ENCODE results near the gene SIL1.
"Not testable (repeated sequence)": the region's sequence is repeated elsewhere in the genome, so short reads cannot be mapped to it uniquely, and the experiment has no call there.

The SIL1 gene

DNA sequence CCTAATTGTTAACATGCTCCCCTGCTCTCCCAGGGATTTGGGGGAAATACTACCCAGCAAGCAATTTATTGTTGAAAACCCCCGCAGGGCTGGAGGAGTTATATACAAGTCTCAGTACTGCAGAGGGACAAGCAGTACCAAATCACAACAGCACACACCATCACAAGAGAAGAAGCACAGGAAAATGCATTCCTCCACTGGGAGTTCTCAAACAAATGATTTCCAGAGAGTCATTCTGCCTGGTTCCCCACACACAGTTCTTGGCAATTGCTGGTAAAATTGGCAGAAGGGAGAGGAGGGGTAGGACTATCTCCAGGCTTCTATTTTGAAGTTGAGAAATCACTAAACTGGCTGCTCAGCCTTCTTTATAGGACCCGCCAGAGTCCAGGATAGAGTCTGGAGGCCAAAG is 16.8 kb downstream of the SIL1 start:
- Histone ChIP-seq H3K36me3 (ENCODE audit: control insufficient read depth, insufficient read depth, low read length) (no peaks in the 10 kb centered on the region), H3K27me3 (ENCODE audit: control insufficient read depth, insufficient read depth, low read length) (no peaks in the 10 kb centered on the region), H3K4me1 (ENCODE audit: control insufficient read depth, insufficient read depth, low read length) (peaks cover 24% of the 10 kb centered on the region), H3K9ac (ENCODE audit: low read length) (no peak overlapping the region), H3K9me3 (ENCODE audit: control insufficient read depth, low read length) (no peaks in the 10 kb centered on the region), H3K4me3 (ENCODE audit: low read length) (no peak overlapping the region)

DNA sequence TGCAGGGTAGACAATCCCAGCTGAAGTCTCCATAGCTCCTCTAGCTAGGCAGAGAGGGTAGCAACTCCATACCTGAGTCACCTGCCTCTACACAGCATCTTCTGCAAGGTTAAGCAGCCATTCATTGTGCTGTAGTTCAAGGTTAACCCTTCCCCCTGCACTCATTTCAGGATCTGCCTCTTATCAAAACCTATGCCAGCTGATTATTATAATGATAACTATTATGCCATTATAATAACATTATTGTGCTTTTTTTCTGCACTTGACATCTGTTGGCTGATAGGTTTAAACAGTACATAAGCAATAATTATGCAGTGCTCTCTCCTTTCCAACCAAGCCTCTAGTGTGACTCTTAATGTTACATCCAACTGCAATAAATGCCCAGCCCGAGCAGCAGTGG is 17.3 kb downstream of the SIL1 start:
- Histone ChIP-seq H3K36me3 (ENCODE audit: control insufficient read depth, insufficient read depth, low read length) (no peaks in the 10 kb centered on the region), H3K27me3 (ENCODE audit: control insufficient read depth, insufficient read depth, low read length) (no peaks in the 10 kb centered on the region), H3K9ac (ENCODE audit: low read length) (no peak overlapping the region), H3K9me3 (ENCODE audit: control insufficient read depth, low read length) (no peaks in the 10 kb centered on the region), H3K4me3 (ENCODE audit: low read length) (no peak overlapping the region), H3K4me1 (ENCODE audit: control insufficient read depth, insufficient read depth, low read length) (peaks cover 24% of the 10 kb centered on the region)

DNA sequence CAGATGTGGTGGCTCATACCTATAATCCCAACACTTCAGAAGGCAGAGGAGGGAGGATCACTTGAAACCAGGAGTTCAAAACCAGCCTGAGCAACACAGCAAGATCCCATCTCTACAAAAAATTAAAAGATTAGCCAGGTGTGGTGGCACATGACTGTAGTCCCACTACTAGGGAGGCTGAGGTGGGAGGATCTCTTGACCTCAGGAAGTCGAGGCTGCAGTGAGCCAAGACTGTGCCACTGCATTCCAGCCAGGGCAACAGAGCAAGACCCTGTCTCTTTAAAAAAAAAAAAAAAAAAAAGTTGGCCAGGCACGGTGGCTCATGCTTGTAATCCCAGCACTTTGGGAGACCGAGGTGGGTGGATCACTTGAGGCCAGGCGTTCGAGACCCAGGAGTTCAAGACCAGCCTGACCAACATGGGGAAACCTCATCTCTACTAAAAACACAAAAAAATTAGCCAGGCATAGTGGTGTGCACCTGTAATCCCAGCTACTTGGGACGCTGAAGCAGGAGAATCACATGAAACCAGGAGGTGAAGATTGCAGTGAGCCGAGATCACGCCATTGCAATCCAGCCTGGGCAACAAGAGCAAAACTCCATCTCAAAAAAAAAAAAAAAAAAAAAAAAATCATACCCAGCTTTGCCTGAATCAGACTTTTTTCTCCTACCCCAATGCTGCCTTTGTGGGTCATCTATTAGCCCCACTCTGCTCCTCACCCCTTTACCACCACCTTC is 18.2 kb downstream of the SIL1 start:
- H3K4me1 ChIP-seq (ENCODE audit: control insufficient read depth, insufficient read depth, low read length): peaks cover 24% of the 10 kb centered on the region
- not testable (repeated sequence) for H3K4me3 ChIP-seq (ENCODE audit: low read length); H3K27me3 ChIP-seq (ENCODE audit: control insufficient read depth, insufficient read depth, low read length); H3K36me3 ChIP-seq (ENCODE audit: control insufficient read depth, insufficient read depth, low read length); H3K9me3 ChIP-seq (ENCODE audit: control insufficient read depth, low read length); H3K9ac ChIP-seq (ENCODE audit: low read length)

DNA sequence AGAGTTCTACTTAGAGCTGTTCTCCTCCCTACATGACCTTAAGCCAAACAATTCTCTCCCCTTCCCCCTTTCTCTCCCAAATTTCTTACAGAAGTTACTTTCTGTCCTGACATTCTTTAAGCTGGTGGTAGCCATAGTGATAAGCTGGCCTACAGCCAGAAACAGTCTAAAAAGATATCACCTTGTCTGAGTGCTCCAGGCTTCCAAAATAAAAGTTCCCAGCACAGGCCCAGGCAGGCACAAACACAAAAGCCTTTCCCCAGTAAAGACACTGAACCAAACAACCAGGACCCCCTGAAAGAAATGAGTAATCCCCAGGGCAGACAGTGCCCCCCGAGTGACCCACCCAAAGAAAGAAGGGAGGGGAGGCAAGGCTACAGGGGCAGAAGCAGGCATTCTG is 19.2 kb downstream of the SIL1 start:
- H3K36me3 ChIP-seq (ENCODE audit: control insufficient read depth, insufficient read depth, low read length): no peaks in the 10 kb centered on the region
- H3K4me3 ChIP-seq (ENCODE audit: low read length): no peak overlapping the region
- peak overlapping the region; percentile 11 for H3K9ac ChIP-seq (ENCODE audit: low read length)
- no peaks in the 10 kb centered on the region for H3K9me3 ChIP-seq (ENCODE audit: control insufficient read depth, low read length)
- no peaks in the 10 kb centered on the region for H3K27me3 ChIP-seq (ENCODE audit: control insufficient read depth, insufficient read depth, low read length)
- H3K4me1 ChIP-seq (ENCODE audit: control insufficient read depth, insufficient read depth, low read length): peaks cover 24% of the 10 kb centered on the region

DNA sequence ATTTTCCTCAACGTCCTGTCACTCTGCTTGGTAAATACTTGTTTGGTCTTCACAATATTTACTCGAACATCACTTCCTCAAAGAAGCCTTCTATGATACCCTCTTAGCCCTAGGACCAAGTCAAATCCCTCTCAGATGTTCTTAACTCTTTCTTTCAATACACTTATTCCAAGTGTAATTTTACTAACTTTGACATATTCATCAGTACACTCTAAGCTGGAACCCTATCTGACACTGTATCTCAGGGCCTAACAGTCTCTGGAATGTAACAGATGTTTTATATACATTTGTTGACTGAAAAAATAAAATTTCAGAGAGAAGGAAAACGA is 19.6 kb downstream of the SIL1 start:
- Histone ChIP-seq H3K4me1 (ENCODE audit: control insufficient read depth, insufficient read depth, low read length) (peaks cover 24% of the 10 kb centered on the region), H3K9me3 (ENCODE audit: control insufficient read depth, low read length) (no peaks in the 10 kb centered on the region), H3K4me3 (ENCODE audit: low read length) (no peak overlapping the region), H3K36me3 (ENCODE audit: control insufficient read depth, insufficient read depth, low read length) (no peaks in the 10 kb centered on the region), H3K9ac (ENCODE audit: low read length) (peak overlapping the region; percentile 8), H3K27me3 (ENCODE audit: control insufficient read depth, insufficient read depth, low read length) (no peaks in the 10 kb centered on the region)

DNA sequence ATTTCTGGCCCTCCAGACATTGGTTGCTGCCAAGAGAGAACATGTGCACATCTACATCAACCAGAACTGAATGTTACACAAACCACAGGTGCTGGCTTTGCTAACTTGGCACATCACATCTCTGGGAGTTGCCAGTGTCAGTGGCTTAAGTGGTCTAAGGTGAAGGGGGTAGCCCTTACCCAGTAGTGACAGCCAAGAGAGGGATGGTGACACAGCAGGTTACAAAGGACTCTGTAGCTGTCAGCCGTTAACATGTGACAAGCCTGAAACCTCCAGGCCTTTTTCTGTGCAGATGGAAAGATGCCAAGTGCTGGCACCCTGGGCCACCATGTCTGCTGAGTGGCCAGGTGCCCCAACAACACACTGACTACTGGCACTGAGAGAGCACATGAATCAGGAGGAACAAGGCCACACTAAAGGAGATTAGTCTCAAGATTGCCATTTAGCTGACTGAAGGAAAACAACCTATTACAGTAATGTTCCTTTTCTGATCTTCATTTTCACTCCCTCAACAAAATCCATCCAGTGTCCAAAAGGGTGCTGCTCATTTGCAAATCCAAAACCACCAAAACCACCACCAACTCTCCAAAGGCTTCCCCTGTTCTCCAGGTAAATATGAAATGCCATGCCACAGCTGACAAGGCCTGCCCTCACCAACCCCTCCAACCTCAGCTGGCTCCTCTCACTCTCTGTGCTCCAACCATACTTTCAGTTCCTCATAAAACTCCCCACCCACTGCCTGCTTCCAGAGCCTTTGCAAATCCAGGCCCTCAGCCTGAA is 20.2 kb downstream of the SIL1 start:
- Histone ChIP-seq H3K27me3 (ENCODE audit: control insufficient read depth, insufficient read depth, low read length) (no peaks in the 10 kb centered on the region), H3K9me3 (ENCODE audit: control insufficient read depth, low read length) (no peaks in the 10 kb centered on the region), H3K4me3 (ENCODE audit: low read length) (no peak overlapping the region), H3K4me1 (ENCODE audit: control insufficient read depth, insufficient read depth, low read length) (peaks cover 24% of the 10 kb centered on the region), H3K36me3 (ENCODE audit: control insufficient read depth, insufficient read depth, low read length) (no peaks in the 10 kb centered on the region), H3K9ac (ENCODE audit: low read length) (peak overlapping the region; percentile 8)

DNA sequence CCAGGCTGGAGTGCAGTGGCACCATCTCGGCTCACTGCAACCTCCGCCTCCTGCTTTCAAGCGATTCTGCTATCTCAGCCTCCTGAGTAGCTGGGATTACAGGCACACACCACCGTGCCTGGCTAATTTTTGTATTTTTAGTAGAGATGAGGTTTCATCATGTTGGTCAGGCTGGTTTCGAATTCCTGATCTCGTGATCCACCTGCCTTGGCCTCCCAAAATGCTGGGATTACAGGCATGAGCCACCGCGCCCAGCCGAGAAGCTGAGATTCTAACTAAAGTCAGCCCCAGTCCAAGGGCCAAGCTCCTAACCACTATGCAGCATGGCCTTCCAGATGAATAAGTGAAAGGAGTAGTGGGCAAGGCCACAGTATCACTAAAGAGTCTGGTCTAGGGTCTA is 20.9 kb downstream of the SIL1 start:
- not testable (repeated sequence) for H3K36me3 ChIP-seq (ENCODE audit: control insufficient read depth, insufficient read depth, low read length); H3K4me3 ChIP-seq (ENCODE audit: low read length); H3K9ac ChIP-seq (ENCODE audit: low read length); H3K9me3 ChIP-seq (ENCODE audit: control insufficient read depth, low read length); H3K27me3 ChIP-seq (ENCODE audit: control insufficient read depth, insufficient read depth, low read length)
- H3K4me1 ChIP-seq (ENCODE audit: control insufficient read depth, insufficient read depth, low read length): peaks cover 24% of the 10 kb centered on the region

DNA sequence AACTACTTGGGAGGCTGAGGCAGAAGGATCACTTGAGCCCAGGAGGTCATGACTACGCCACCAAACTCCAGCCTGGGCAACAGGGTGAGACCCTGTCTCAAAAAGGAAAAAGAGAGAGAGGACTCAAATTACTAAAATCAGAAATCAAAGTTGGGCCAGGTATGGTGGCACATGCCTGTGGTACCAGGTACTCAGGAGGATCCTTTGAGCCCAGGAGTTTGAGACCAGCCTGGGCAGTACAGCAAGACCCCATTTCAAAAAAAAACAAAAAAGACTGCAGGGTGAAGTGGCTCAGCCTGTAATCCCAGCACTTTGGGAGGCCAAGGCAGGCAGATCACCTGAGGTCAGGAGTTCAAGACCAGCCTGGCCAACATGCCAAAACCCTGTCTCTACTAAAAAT is 23.8 kb downstream of the SIL1 start:
- not testable (repeated sequence) for H3K9me3 ChIP-seq (ENCODE audit: control insufficient read depth, low read length); H3K36me3 ChIP-seq (ENCODE audit: control insufficient read depth, insufficient read depth, low read length); H3K27me3 ChIP-seq (ENCODE audit: control insufficient read depth, insufficient read depth, low read length); H3K4me3 ChIP-seq (ENCODE audit: low read length); H3K9ac ChIP-seq (ENCODE audit: low read length)
- H3K4me1 ChIP-seq (ENCODE audit: control insufficient read depth, insufficient read depth, low read length): peaks cover 20% of the 10 kb centered on the region

DNA sequence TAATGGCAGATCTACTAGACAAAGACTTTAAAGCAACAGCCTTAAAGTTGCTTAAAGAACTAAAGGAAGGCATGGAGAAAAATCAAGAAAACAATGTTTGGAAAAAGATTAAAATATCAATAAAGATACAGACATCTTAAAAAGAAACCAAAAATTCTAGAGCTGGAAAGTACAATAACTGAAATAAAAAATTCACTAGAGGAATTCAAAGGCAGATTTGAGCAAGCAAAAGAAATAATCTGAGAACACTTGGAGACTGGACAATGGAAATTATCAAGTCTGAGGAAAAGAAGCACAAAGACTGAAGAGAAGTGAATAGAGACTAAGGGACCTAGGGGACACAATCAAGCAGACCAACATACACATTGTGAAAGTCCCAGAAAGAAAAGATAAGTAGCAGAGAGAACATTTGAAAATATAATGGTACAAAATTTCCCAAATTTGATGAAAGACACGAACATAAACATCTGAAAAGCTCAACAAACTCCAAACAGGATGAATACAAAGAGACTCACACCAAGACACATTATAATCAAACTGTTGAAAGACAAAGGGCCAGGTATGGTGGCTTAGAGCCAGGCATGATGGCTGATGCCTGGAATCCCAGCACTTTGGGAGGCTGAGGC is 26.3 kb downstream of the SIL1 start:
- Histone ChIP-seq H3K4me3 (ENCODE audit: low read length) (no peak overlapping the region), H3K9ac (ENCODE audit: low read length) (no peak overlapping the region), H3K27me3 (ENCODE audit: control insufficient read depth, insufficient read depth, low read length) (no peaks in the 10 kb centered on the region), H3K4me1 (ENCODE audit: control insufficient read depth, insufficient read depth, low read length) (no peaks in the 10 kb centered on the region), H3K36me3 (ENCODE audit: control insufficient read depth, insufficient read depth, low read length) (no peaks in the 10 kb centered on the region), H3K9me3 (ENCODE audit: control insufficient read depth, low read length) (no peaks in the 10 kb centered on the region)

DNA sequence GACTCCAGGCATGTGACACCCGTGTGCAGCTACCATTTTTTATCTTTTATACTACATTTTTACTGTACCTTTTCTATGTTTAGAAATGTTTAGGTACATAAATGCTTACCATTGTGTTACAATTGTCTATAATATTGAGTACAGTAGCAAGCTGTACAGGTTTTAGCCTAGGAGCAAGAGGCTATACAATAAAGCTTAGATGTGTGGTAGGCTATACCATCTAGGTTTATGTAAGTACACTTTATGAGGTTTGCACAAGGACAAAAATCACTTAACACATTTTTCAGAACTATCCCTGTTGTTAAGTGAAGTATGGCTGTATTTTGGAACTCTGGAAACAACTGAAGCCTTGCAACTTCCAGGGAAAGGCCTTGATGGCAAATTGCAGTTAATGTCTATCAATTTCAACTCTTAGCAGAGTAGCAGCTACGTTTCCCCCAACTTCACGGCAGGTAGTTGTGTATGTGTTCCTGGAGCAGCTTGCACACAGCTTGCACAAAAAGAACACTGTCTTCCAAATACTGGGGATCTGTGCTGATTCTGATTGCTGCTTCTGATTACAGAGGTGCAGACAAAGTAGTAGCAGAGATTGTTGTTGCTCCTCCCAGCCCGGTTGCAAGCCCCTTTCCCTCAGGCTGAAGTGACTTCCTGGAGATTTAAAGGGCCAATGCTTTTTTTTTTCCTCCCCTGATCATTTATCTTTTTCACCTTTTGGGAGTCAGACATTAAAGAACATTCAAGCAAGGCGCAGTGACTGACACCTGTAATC is 30.0 kb downstream of the SIL1 start:
- no peaks in the 10 kb centered on the region for H3K4me1 ChIP-seq (ENCODE audit: control insufficient read depth, insufficient read depth, low read length)
- H3K9ac ChIP-seq (ENCODE audit: low read length): no peak overlapping the region
- no peak overlapping the region for H3K4me3 ChIP-seq (ENCODE audit: low read length)
- H3K36me3 ChIP-seq (ENCODE audit: control insufficient read depth, insufficient read depth, low read length): no peaks in the 10 kb centered on the region
- no peaks in the 10 kb centered on the region for H3K9me3 ChIP-seq (ENCODE audit: control insufficient read depth, low read length)
- no peaks in the 10 kb centered on the region for H3K27me3 ChIP-seq (ENCODE audit: control insufficient read depth, insufficient read depth, low read length)

DNA sequence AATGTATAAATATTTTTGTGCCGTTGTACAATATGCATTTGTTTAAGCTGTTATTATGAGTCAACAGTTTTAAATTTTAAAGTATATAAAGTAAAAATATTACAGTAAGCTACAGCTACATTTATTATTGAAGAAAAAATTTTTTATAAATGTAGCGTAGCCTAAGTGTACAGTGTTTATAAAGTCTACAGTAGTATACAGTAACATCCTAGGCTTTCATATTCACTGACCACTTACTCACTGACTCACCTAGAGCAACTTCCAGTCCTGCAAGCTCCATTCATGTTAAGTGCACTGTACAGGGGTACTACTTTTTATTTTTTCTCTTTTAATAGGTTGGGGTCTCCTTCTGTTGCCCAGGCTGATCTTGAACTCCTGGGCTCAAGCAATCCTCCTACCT is 30.6 kb downstream of the SIL1 start:
- H3K4me1 ChIP-seq (ENCODE audit: control insufficient read depth, insufficient read depth, low read length): no peaks in the 10 kb centered on the region
- no peak overlapping the region for H3K4me3 ChIP-seq (ENCODE audit: low read length)
- no peak overlapping the region for H3K9ac ChIP-seq (ENCODE audit: low read length)
- H3K27me3 ChIP-seq (ENCODE audit: control insufficient read depth, insufficient read depth, low read length): no peaks in the 10 kb centered on the region
- no peaks in the 10 kb centered on the region for H3K9me3 ChIP-seq (ENCODE audit: control insufficient read depth, low read length)
- no peaks in the 10 kb centered on the region for H3K36me3 ChIP-seq (ENCODE audit: control insufficient read depth, insufficient read depth, low read length)

DNA sequence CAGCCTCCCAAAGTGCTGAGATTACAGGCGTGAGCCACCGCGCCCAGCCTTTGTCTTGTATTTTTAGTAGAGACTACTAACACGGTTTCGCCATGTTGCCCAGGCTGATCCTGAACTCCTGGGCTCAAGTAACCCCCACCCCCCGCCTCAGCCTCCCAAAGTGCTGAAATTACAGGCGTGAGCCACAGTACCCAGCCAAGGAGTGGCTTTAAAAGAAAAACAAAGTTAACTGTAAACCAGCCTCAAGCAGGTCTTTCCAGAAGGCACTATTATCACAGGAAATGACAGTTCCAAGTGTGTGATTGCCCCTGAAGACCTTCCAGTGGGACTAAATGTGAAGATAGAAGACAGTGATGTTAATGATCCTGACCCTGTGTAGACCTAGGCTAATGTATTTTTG is 31.1 kb downstream of the SIL1 start:
- no peaks in the 10 kb centered on the region for H3K27me3 ChIP-seq (ENCODE audit: control insufficient read depth, insufficient read depth, low read length)
- peaks cover 1% of the 10 kb centered on the region for H3K4me1 ChIP-seq (ENCODE audit: control insufficient read depth, insufficient read depth, low read length)
- H3K9ac ChIP-seq (ENCODE audit: low read length): no peak overlapping the region
- H3K4me3 ChIP-seq (ENCODE audit: low read length): no peak overlapping the region
- no peaks in the 10 kb centered on the region for H3K36me3 ChIP-seq (ENCODE audit: control insufficient read depth, insufficient read depth, low read length)
- H3K9me3 ChIP-seq (ENCODE audit: control insufficient read depth, low read length): no peaks in the 10 kb centered on the region

All from mucosa of stomach (tissue), 1 donor.